GM10266 (cell line): ENCODE results near the gene LRMDA.

ENCODE experiments used
- DNase-seq: peaks from one replicate; pipeline ENCODE4 v3.0.0; 2012; ENCODE audit errors: extremely low spot score
- TF ChIP-seq, protein P1 (sequence below): IDR thresholded peaks from 2 replicates; pipeline ENCODE4 v1.5.1; 2012; ENCODE audit warnings: mild to moderate bottlenecking, low read depth; ENCODE audit not compliant: control insufficient read depth, insufficient read depth; ENCODE audit errors: missing control alignments

The LRMDA gene

DNA sequence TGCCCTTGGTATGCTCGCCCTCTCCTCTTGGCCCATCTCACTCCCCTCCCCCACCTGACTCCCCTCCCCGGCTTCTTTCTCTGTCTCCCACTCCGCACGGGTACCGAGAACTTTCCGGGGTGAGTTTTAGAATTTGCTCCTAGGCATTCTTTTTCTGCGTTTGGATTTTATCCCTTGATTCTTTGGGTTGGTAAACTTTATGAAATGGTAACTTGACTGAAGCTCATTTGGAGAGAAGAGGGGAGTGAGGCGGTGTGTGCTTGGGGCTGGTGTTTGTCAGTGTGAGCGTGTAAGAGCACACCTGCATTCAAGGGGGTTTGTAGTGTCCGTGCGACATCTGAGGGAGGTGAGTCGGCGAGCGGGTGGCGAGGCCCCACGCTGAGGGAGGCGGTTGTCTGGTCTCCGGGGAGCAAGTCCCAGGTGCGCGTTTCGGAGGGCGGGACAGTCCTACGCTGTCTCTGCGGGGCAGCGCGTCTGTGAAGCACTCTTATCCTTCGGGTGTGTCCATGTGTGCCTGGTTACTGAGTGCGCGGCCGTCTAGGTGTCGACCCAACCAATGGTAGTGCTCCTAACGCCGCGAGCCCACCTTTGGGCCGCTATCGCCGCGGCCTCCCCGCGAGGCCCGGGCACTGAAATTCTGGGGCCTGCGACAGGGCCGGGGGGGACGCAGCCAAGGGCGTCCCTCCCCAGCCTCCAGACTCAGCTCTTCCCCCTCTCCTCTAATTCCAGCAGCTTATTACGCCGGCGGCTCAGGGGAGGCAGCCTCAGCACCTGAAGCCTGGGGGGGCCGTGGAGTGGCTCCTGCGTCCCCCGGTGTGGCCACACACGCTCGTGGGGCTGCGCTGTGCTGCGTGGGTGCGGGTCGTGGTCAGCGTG, 27.2 kb upstream of the LRMDA start:
- TF ChIP-seq, protein P1, sequence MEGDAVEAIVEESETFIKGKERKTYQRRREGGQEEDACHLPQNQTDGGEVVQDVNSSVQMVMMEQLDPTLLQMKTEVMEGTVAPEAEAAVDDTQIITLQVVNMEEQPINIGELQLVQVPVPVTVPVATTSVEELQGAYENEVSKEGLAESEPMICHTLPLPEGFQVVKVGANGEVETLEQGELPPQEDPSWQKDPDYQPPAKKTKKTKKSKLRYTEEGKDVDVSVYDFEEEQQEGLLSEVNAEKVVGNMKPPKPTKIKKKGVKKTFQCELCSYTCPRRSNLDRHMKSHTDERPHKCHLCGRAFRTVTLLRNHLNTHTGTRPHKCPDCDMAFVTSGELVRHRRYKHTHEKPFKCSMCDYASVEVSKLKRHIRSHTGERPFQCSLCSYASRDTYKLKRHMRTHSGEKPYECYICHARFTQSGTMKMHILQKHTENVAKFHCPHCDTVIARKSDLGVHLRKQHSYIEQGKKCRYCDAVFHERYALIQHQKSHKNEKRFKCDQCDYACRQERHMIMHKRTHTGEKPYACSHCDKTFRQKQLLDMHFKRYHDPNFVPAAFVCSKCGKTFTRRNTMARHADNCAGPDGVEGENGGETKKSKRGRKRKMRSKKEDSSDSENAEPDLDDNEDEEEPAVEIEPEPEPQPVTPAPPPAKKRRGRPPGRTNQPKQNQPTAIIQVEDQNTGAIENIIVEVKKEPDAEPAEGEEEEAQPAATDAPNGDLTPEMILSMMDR: no peak
- peak; percentile 49 for DNase-seq

DNA sequence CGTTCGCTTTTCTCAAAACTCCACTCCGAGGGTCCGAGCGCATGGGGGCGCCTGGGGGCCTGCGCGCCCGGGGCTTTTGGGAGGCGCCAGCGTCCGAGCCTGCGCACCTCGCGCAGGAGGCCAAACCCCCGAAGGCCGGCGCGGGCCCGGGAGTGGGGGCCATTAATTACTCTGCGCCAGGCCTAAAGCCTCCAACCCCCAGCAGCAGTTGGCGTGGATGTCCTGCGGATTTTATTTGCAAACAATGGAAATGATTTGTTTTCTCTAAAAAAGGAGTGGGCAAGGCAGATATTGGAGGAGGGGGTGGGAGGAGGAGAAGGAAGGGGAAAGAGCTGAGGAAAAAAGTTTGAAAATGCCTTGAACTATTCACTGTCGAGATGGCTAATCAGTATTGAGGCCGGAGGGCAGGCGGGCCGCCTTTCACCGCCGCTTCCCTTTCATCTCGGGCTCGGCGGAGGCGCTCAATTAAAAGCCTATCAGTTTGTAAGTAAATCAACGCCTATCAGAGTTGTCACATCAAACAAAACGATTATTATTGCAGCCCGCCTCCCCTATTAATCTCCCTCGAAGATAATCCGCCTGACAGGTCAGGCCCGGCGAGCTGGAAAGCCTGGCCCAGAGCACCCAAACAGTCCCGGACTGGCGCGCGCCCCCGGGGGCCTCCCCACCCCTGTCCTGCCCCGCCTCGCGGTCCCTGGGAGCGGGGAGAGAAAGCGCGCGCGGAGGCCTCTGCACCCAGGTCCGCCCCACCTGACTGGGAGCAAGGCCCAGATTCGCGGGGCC, 26.4 kb upstream of the LRMDA start:
- TF ChIP-seq, protein P1: no peak
- DNase-seq: no peak

DNA sequence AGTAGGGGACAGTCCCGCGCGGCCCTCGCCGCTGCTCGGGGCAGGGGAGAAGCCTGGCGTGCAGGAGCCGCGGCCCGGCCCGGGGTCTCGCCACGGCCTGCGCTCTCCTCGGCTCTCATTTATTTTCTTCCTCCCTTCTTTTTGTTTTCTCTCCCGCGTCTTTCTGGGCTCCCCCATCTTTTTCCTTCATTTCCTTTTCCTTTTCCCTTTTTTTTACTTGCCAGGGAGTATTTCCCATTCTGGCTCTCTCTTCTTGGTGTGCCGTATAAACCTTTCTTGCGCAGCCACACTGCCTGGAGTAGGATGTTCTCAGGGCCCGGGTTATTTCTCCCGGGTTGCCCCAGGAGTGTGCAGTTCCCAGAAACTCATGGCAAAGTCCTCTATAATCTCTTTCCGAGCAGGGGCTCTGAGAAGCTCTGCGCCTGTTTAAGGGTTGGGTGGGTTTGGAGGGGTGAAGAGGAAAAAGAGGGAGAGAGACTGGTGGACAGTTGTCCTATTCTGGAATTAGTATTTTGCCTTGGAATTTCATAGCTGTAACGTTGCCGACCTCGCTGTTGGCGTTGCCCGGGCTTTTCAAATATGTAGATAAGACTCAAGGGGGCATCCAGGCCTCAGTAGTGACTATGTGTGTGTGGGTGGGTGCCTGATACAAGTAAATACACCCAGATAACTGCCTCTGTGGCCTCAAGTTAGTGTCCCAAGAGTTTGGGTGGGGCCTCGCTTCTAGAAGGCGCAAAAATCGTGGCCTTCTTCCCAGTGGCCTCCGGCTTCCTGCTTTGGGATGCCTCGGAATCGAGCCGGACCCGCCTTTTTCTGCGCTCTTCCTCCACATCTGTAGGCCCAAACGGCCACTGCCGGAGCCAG, 25.6 kb upstream of the LRMDA start:
- DNase-seq: no peak
- TF ChIP-seq, protein P1: no peak

DNA sequence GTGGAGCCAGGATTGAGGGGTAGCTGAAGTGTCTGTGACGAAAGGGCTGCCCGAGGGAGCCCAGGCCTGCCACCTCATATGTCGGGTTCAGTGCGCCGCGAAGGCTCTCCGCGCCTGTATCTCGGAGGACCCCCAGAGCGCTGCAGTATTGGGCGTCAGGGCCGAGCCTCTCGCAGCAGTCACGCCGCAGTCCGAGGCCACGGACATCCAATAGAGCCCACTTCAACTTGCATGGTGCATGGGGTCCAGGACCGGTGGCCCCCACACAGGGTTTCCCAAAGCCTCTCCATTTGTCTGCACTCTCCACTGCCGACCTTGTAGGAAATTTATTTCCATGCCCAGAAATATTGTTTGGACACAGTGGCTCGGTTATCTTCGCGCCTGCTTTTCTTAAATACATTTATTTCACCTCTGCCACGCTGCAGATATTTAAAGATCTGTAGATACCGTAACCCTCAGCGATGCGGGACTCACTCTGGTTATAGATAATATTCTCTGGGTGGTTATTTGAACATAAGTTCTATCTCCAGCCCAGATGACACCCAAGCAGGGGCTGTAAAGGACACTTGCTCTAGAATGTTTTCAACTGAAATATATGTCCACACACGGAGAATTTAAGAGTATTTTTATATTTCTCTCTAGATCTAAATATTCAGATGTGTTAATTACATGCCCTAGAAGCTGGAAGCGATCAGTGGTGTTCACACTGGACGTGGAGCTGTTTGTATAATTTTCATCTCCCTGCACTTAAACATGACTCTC, 24.8 kb upstream of the LRMDA start:
- TF ChIP-seq, protein P1: no peak
- no peak for DNase-seq

DNA sequence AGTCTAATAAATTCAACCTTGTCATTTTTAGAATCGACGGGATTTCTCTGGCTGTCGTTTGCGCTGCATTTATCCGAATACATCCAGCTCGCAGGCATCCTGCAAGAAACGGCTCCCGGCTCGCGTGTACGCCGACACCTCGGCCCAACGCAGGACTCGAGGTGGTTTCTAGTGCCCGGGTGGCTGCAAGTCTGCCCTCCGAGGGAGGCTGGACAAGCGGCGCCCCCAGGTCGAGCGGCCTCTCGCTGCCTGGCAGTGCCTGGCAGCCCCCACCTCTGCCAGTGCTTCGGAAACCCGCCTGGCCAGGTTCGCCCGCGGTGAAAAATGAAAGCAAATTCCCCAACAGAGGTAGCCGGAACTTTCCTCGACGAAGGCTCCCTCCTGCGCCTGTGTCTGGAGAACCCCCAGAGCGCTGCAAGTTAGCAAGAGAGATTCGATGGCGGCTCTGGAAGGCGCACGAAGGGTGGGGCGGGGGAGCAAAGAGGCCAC, 24.2 kb upstream of the LRMDA start:
- TF ChIP-seq, protein P1: no peak
- no peak for DNase-seq
